Astrocyte of the spinal cord (primary cell): ENCODE data around the gene TNFSF4.
"Not testable (repeated sequence)": the region's sequence is repeated elsewhere in the genome, so short reads cannot be mapped to it uniquely, and the experiment has no call there.

ENCODE experiments used
- DNase-seq: peaks from one replicate; pipeline ENCODE4 v3.0.0; 2011; ENCODE audit warnings: low read depth, low spot score
- H3K4me3 ChIP-seq: 2 replicates; pipeline ENCODE4 v1.5.1; 2011; ENCODE audit warnings: low read depth, mild to moderate bottlenecking, low read length, moderate library complexity
- in situ Hi-C: cut with HindIII; loops from 2 replicates; pipeline ENCODE4 v1.10.0; 2017; ENCODE audit warnings: low sequenced_read_pairs
- TF ChIP-seq, protein P1 (sequence below): IDR thresholded peaks from 2 replicates; pipeline ENCODE4 v1.5.1; 2012; ENCODE audit warnings: low read depth, mild to moderate bottlenecking, low read length, inconsistent platforms

TNFSF4 gene

DNA sequence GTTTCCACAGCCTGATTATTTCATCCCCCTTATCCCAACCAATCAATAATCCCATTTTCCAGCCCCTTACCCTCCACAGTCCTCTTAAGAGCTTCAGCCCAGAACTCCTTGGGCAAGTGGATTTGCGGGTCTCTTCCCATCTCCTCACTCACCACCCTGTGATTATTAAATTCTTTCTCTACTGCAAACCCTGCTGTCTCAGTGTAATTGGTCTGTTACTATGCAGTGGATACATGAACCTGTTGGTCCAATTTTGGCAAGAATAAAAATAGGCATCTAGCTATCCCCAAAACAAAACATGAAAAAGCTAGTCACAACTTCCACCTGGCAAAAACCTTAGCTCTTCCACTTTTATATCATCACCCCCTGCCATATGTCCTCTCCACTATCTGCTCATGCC, 36.2 kb upstream of the TNFSF4 start:
- H3K4me3 ChIP-seq, result no peak overlapping the region
- TF ChIP-seq, protein P1, sequence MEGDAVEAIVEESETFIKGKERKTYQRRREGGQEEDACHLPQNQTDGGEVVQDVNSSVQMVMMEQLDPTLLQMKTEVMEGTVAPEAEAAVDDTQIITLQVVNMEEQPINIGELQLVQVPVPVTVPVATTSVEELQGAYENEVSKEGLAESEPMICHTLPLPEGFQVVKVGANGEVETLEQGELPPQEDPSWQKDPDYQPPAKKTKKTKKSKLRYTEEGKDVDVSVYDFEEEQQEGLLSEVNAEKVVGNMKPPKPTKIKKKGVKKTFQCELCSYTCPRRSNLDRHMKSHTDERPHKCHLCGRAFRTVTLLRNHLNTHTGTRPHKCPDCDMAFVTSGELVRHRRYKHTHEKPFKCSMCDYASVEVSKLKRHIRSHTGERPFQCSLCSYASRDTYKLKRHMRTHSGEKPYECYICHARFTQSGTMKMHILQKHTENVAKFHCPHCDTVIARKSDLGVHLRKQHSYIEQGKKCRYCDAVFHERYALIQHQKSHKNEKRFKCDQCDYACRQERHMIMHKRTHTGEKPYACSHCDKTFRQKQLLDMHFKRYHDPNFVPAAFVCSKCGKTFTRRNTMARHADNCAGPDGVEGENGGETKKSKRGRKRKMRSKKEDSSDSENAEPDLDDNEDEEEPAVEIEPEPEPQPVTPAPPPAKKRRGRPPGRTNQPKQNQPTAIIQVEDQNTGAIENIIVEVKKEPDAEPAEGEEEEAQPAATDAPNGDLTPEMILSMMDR, result no peak
- no peak for DNase-seq
- in situ Hi-C loops, result no loop called here

DNA sequence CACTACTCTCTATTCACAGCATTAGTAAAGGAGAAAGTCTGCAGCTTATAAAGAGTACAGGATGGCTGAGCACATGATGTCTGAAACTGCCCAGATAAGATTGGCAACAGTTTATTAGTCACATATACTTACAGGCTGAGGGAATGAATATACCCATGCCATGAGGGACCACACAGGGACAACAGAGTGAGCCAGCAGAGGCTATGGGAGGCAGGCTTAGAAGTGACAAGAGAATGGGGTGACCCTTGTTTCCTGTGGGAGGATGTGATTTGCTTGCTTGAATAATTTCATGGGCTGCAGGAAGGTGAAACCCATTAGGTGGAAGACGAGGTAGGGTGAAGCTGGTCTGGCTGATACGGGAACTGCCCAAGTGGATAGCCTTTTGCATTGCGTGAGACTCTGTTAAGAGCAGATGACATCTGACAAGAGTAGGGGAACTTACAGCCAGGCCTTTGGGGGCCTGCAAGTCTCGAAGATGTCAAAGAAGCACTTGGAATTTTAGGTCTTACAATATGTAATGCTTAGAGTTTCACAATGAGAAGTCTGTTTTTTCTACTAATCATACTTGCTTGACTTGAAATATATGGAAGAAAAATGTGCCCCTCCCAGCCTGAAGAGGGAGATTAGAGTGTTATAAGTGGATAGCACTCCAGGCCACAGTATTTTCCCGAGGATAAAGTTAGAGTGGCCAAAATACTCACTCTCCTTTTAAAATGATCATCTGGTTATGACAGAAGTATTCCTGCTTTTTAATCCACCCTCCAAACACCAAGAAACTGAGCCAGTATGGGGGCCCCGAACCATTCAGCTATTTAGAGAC, 34.6 kb upstream of the TNFSF4 start:
- in situ Hi-C loops, result no loop called here
- DNase-seq, result no peak
- H3K4me3 ChIP-seq, result no peak overlapping the region
- TF ChIP-seq, protein P1, result no peak

DNA sequence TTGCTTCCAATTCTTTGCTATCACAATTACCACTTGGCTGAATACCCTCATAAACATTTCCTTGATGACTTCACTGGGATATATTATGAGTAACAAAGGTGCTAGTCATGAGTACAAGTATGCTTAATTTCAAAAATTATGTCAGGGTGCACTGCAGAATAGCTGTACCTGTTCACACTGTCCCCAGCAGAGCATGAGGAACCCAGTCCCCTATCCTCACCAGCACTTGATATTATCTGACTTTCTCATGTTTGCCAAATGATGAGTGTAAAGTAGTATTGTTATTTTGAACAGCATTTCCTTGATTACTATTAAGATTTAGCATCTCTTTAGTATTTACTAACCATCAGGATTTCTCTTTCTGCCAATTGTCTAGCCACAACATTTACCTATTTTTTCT, 33.5 kb upstream of the TNFSF4 start:
- DNase-seq, result no peak
- in situ Hi-C loops, result no loop called here

DNA sequence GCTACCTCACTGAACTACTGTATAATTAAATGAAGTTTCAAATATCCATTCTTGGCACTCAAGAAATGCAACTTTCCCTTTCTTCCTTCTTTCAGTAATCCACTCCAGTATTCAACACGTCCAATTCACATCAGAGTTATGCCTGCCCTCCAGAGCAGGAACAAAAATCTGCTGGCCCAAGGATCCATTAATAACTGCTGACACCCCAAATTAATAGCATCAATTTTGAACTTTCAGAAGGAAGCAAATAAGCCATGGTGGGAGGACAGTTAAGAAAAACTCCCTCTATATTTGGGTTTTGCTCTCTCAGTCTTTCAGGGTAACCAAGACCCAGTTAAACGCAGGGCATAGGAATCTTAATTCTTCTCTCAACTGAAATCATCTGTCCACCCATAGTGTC, 31.9 kb upstream of the TNFSF4 start:
- TF ChIP-seq, protein P1, result no peak

More for the DNA sequence above, 33.5 kb upstream of the TNFSF4 start:
- TF ChIP-seq, protein P1, result no peak
- H3K4me3 ChIP-seq, result no peak overlapping the region

DNA sequence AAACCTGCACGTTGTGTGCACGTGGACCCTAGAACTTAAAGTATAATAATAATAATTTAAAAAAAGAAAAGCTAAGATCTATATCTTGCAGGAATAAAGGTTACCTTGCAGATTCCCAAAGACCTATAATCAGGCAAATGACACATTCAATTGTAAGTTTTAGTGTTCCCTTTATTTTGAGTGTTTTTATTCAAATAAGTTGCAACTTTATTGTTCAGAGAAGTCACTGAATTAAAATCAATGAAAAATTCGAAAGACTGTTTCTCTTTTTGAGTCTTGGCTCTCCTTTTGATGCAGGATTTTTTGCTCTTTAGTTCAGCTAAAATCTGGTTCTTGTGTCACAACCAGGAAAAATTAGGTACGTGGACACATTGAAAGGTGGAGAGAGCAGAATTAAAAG, 27.8 kb upstream of the TNFSF4 start:
- H3K4me3 ChIP-seq, result no peak overlapping the region
- in situ Hi-C loops, result no loop called here
- DNase-seq, result no peak
- TF ChIP-seq, protein P1, result no peak

More for the DNA sequence above, 31.9 kb upstream of the TNFSF4 start:
- DNase-seq, result no peak
- in situ Hi-C loops, result no loop called here
- H3K4me3 ChIP-seq, result no peak overlapping the region

DNA sequence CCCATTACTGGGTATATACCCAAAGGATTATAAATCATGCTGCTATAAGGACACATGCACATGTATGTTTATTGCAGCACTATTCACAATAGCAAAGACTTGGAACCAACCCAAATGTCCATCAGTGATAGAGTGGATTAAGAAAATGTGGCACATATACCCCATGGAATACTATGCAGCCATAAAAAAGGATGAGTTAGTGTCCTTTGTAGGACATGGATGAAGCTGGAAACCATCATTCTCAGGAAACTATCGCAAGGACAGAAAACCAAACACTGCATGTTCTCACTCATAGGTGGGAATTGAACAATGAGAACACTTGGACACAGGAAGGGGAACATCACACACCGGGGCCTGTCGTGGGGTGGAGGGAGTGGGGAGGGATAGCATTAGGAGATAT, 27.3 kb upstream of the TNFSF4 start:
- DNase-seq, in situ Hi-C loops, H3K4me3 ChIP-seq: not testable (repeated sequence)

DNA sequence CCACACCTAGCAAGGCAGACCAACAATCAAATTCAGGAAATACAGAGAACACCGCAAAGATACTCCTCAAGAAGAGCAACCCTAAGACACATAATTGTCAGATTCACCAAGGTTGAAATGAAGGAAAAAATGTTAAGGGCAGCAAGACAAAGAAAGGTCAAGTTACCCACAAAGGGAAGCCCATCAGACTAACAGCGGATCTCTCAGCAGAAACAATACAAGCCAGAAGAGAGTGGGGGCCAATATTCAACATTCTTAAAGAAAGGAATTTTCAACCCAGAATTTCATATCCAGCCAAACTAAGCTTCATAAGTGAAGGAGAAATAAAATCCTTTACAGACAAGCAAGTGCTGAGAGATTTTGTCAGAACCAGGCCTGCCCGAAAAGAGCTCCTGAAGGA, 21.9 kb upstream of the TNFSF4 start:
- in situ Hi-C loops, H3K4me3 ChIP-seq, DNase-seq: not testable (repeated sequence)

DNA sequence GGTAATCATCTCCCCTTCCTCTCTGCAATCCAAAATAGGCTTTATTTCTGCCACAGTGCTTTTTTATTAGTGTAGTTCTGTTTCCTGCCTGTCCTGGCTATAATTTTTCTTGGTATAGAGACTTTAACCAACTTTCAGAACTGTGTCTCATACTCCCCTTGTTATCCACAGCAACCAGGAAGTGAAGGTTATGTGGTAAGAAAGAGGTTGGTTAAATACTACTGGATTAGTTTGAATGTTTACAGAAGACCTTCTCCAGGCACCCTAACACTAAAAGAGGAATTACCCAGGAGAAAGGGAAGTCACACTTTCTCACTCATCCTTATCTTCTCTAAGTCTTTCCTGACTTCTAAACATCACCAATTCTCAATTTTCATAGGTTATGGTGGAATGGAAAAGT, 17.8 kb upstream of the TNFSF4 start:
- TF ChIP-seq, protein P1, result no peak
- DNase-seq, result no peak

More for the DNA sequence above, 17.8 kb upstream of the TNFSF4 start:
- H3K4me3 ChIP-seq, result no peak overlapping the region
- in situ Hi-C loops, result no loop called here
